HG02870 (cell line): Measurements from ENCODE around the gene TENM4.
"Not testable (repeated sequence)": the region's sequence is repeated elsewhere in the genome, so short reads cannot be mapped to it uniquely, and the experiment has no call there.

Experiments used
- ATAC-seq: cut with Tn5 transposase; IDR thresholded peaks from one replicate; pipeline ENCODE4 v1.9.1; 2021; ENCODE audit warnings: mild to moderate bottlenecking, moderate library complexity; ENCODE audit not compliant: unreplicated experiment

Gene TENM4

GRCh38 chr11:78642979-78643675, 797.7 kb downstream of the TENM4 start:
- no peak for ATAC-seq

DNA sequence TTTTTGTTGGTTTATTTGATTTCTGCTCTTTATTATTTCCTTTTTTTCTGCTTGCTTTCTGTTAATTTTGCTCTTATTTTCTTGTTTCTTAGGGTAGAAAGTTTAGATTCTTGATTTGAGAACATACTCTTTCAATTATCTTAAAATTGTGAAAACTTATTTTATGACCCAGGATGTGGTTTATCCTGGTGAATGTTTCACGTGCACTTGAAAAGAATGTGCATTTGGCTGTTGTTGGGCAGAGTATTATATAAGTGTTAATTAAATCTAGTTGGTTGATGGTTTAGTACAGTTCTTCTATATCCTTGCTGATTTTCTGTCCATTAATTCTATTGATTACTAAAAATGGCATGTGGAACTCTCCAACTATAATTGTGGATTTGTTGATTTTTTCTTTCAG, 799.3 kb downstream of the TENM4 start:
- no peak for ATAC-seq

DNA sequence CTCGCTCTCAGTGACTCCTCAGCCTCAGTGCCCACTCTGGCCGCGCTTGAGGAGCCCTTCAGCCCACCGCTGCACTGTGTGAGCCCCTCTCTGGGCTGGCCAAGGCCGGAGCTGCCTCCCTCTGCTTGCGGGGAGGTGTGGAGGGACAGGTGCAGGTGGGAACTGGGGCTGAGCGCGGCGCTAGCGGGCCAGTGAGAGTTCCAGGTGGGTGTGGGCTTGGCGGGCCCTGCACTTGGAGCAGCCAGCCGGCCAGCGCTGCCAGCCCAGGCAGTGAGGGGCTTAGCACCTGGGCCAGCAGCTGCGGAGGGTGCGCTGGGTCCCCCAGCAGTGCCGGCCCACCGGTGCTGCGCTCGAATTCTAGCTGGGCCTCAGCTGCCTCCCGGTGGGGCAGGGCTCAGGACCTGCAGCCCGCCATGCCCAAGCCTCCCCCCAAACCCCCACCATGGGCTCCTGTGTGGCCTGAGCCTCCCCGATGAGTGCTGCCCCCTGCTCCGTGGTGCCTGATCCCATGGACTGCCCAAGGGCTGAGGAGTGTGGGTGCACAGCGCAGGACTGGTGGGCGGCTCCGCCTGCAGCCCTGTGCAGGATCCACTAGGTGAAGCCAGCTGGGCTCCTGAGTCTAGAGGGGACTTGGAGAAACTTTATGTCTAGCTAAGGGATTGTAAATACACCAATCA, 802.0 kb downstream of the TENM4 start:
- ATAC-seq: no peak

GRCh38 chr11:78637527-78637926, 803.3 kb downstream of the TENM4 start:
- ATAC-seq: not testable (repeated sequence)

DNA sequence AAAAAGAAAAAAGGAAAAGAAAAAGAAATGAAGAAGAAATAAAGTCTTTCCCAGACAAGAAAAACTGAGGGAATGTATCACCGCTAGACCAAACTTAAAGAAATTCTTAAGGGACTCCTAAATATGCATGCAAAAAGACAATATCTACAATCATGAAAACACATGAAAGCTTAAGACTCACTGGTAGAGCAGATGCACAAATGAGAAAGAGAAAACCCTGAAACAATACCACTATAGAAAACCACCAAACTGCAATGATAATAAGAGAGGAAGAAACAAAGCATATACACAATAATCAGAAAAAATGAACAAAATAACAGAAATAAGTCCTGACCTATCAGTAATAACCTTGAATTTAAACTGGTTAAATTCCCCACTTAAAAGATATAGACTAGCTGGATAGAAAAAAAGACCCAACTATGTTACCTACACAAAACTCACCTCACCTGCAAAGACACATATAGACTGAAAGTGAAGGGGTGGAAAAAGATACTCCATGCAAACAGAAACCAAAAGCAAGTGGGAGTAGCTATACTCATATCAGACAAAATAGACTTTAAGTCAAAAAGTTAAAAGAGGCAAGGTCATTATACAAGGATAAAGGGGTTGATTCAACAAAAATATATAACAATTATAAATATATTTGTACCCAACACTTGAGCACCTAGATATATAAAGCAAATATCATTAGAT, 804.9 kb downstream of the TENM4 start:
- no peak for ATAC-seq

DNA sequence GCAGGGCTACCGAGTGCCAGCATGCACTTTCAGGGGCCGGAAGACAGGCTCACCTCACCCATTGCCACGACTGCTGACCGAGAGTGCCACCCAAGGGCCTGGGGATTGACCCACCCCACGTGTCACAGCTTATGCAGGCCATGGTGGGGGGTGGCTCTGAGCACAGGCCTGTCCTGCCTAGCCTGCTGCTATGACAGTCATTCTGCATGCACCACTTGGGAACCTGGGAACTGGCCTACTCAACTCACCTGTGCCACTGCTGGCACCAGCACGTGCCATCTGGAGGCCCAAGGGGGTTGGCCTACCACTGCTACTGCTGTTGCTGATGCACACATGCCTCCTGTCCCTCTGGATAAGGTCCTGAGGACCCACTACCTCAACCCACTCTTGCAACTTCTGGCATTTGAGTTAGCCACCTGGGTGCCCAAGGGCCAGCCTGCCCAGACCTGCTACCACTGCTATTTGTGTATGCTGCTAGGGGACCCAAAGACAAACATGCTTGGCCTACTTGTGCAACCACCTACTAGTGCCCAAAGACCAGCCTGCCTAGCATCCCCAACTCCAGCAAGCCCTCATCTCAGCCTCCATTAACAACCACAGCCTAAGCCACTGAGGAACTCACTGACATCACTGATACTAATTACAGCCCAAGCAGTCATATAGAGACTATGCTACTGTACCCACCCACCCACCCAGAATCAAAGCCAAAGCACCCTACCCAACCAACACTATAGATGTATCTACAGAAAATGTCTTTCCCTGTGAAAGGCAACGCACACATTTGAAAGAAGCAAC, 807.1 kb downstream of the TENM4 start:
- ATAC-seq: no peak

- ATAC-seq: no peak
Measured at GRCh38 chr11:78630561-78631303, 810.1 kb downstream of the TENM4 start.

DNA sequence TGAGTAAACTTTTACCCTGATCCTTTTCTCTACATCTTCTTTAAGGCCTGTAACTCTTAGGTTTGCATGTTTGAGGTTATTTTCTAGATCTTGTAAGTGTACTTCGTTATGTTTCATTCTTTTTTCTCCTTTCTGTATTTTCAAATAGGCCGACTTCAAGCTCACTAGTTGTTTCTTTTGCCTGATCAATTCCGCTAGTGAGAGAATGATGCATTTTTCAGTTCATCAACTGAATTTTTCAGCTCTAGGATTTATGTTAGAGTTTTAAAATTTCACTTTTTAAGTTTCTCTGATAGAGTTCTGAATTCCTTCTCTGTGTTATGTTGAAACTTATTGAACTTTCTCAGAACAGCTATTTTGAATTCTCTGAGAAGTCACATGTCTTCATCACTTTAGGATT, 810.7 kb downstream of the TENM4 start:
- ATAC-seq: no peak

DNA sequence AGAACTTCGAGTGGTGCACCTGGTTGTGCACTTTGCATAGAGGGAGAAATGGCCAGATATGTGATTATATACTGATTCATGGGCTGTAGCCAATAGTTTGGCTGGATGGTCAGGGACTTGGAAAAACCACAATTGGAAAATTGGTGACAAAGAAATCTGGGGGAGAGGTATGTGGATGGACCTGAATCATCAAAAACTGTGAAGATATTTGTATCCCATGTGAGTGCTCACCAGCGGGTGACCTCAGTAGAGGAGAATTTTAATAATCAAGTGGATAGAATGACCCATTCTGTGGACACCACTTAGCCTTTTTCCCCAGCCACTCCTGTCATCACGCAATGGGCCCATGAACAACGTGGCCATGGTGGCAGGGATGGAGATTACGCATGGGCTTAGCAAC, 818.2 kb downstream of the TENM4 start:
- no peak for ATAC-seq

DNA sequence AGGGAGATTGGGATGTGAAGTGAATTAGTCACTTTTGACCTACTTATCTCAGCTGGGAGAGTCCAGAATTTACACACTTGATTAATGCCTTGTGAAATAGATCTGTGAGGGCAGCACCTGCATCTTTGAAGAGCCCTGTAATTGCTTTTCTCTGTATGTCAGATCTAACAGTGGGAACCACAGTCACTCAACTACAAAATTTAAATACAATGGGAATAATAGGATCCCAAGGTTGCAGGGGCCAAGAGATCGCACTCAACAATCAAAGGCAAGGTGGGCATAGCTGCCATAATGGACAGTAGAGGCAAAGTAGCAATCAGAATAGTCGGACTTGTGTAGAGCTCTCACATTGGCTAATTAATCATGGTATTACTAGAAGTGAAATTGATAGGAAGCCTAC, 820.7 kb downstream of the TENM4 start:
- no peak for ATAC-seq

- ATAC-seq: no peak
Measured at GRCh38 chr11:78615724-78616123, 825.1 kb downstream of the TENM4 start.

DNA sequence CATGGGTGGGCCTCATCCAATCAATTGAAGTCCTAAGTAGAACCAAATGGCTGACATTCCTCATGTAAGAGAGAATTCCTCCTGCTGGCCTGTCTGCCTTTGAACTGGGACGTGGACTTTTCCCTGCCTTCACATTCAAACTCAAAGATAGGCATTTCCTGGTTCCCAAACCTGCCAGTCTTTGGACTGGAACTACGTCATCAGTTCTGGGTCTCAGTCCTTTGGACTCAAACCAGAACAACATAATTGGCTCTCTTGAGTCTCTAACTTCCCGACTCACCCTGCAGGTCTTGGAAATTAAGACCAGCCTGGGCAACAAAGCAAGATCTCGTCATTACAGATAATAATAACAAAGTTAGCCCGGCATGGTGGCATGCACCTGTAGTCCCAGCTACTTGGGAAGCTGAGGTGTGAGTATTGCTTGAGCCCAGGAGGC, 827.4 kb downstream of the TENM4 start:
- ATAC-seq: no peak

- no peak for ATAC-seq
Measured at GRCh38 chr11:78612721-78613377, 828.0 kb downstream of the TENM4 start.

DNA sequence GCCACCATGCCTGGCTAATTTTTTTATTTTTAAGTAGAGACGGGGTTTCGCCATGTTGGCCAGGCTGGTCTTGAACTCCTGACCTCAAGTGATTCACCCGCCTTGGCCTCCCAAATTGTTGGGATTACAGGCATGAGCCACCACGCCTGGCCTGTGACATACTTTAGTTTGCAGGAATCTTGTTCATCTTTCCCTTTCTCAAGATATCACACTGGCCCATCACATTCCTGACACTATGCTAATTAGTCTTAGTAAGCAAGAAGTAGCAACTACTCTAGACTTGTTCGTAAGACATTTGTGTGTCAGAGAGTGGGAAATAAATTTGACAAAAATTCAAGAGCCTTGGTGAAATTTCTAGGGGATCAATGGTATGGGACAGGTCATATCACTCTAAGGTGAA, 831.5 kb downstream of the TENM4 start:
- ATAC-seq: not testable (repeated sequence)

- no peak for ATAC-seq
Measured at GRCh38 chr11:78607696-78608095, 833.1 kb downstream of the TENM4 start.

DNA sequence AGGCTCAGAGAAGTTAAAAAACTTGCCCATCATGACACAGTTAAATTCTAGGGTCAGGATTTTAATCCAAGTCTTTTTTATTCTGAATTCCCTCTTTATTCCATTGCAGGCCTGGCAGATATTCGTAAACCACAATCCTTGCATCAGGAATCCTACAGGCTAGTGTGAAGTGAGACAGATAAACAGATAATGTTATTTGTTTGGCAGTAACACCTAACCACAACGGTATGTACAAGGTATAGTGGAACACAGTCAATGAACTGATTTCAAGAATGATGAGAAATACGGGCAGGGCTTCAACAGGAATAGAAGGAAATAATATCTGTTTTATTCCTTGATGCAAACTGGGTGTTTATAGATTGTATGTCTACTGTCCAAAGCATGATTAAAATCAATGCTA, 834.2 kb downstream of the TENM4 start:
- ATAC-seq: no peak

- ATAC-seq: no peak
Measured at GRCh38 chr11:78605296-78605695, 835.5 kb downstream of the TENM4 start.

- no peak for ATAC-seq
Measured at GRCh38 chr11:78603792-78604191, 837.0 kb downstream of the TENM4 start.
